Camera-type eye (tissue), 1 donor: Measurements from ENCODE around the gene BLID. TPM values are rescaled to one million over a fixed set of nuclear protein-coding genes. Genes with fewer than 3 reads are reported as not detected.

Source experiments
- total RNA-seq: library from RNA; depleted of rRNA; stranded (reverse); fragments of >200 nt; gene quantifications from one replicate; pipeline ENCODE4 v1.2.3, GENCODE V29; 2014

The BLID gene
- 8.5 TPM for total RNA-seq

GRCh38 chr11:122115524-122116379 is at the start of gene BLID:
Gene BLID, minus strand, starts transcription at chr11:122116215. Its CDS starts 293 bp downstream, at chr11:122115922.

